ENCODE data around the gene PHF23.

The PHF23 gene

GRCh38 chr17:7203391-7203790 lies 35.9 kb downstream of the PHF23 start:
- DNase-seq (ENCODE audit: low read depth): no peak

GRCh38 chr17:7196651-7197401 lies 42.4 kb downstream of the PHF23 start:
- no peak for DNase-seq (ENCODE audit: low read depth)

GRCh38 chr17:7195971-7196370 lies 43.3 kb downstream of the PHF23 start:
- no peak for DNase-seq (ENCODE audit: low read depth)

- no peak for DNase-seq (ENCODE audit: low read depth)
Measured at GRCh38 chr17:7192271-7192937, 46.9 kb downstream of the PHF23 start.

- no peak for DNase-seq (ENCODE audit: low read depth)
Measured at GRCh38 chr17:7191571-7192270, 47.5 kb downstream of the PHF23 start.

- no peak for DNase-seq (ENCODE audit: low read depth)
Measured at GRCh38 chr17:7191069-7191468, 48.2 kb downstream of the PHF23 start.

- no peak for DNase-seq (ENCODE audit: low read depth)
Measured at GRCh38 chr17:7190276-7190917, 48.9 kb downstream of the PHF23 start.

GRCh38 chr17:7186241-7186640 lies 53.0 kb downstream of the PHF23 start:
- DNase-seq (ENCODE audit: low read depth): no peak

All from stimulated activated CD8-positive, alpha-beta memory T cell treated with anti-CD3 and anti-CD28 coated beads, Interleukin-4, amount 100 ng/mL, for 24 hours (primary cell).